CD4-positive, alpha-beta T cell (primary cell): ENCODE results near the gene CXCL12. TPM values are rescaled to one million over a fixed set of nuclear protein-coding genes. Genes with fewer than 3 reads are reported as not detected.

Source experiments
- ATAC-seq: fragments of 200-7000 bp; cut with Tn5 transposase; one replicate; pipeline ENCODE4 v1.10.0; 2022; ENCODE audit warnings: mild to moderate bottlenecking; ENCODE audit not compliant: poor library complexity
- CTCF ChIA-PET: fragments of 350-600 bp; sonication (Branson Sonifier 250); formaldehyde crosslinking; loops from one replicate; lab custom pipeline; 2021; ENCODE audit warnings: antibody characterized with exemption, inconsistent platforms; lab: Charles Lee
- POLR2A ChIA-PET: fragments of 350-600 bp; sonication (Branson Sonifier 250); formaldehyde crosslinking; loops from one replicate; lab custom pipeline; 2021; ENCODE audit warnings: antibody characterized with exemption, inconsistent platforms; lab: Charles Lee
- DNase-seq, 14 experiments: peaks; one replicate each; pipeline ENCODE4 v3.0.0-alpha.2; 2013 to 2020; ENCODE audit warnings: mixed read lengths in 2 of 14
- H3K27ac ChIP-seq, 2 donors: one replicate each; pipeline versions ENCODE4 v1.5.1 to v1.7.0; 2013; ENCODE audit warnings: low read length in 2 of 2, low read depth in 1 of 2, mild to moderate bottlenecking in 1 of 2
- H3K27me3 ChIP-seq, 2 experiments: 1 replicate in 1 of 2; 2 replicates in 1 of 2; pipeline versions ENCODE4 v1.6.1 to v1.7.0; 2013; ENCODE audit warnings: low read length in 2 of 2, control low read depth in 1 of 2, mild to moderate bottlenecking in 1 of 2, moderate library complexity in 1 of 2; ENCODE audit not compliant: insufficient read depth in 2 of 2, control insufficient read depth in 1 of 2
- H3K36me3 ChIP-seq: one replicate; pipeline ENCODE4 v1.6.1; 2013; ENCODE audit warnings: low read length, control low read depth; ENCODE audit not compliant: insufficient read depth
- H3K4me1 ChIP-seq: one replicate; pipeline ENCODE4 v1.6.1; 2013; ENCODE audit warnings: low read length, control low read depth; ENCODE audit not compliant: insufficient read depth
- H3K4me3 ChIP-seq: one replicate; pipeline ENCODE4 v1.5.1; 2013; ENCODE audit warnings: mild to moderate bottlenecking, low read length, moderate library complexity
- H3K9me3 ChIP-seq, 2 experiments: 1 replicate in 1 of 2; 2 replicates in 1 of 2; pipeline versions ENCODE4 v1.6.1 to v1.7.0; 2013; ENCODE audit warnings: low read length in 2 of 2, mild to moderate bottlenecking in 2 of 2, control low read depth in 1 of 2, moderate library complexity in 1 of 2; ENCODE audit not compliant: control insufficient read depth in 1 of 2, insufficient read depth in 1 of 2
- H3K27ac Mint-ChIP-seq: one replicate; pipeline ENCODE4 v1.8.0; 2020; ENCODE audit warnings: mixed read lengths
- H3K27me3 Mint-ChIP-seq: one replicate; pipeline ENCODE4 v1.8.0; 2021; ENCODE audit warnings: mixed read lengths
- H3K36me3 Mint-ChIP-seq: one replicate; pipeline ENCODE4 v1.8.0; 2021; ENCODE audit warnings: low read depth, mixed read lengths
- H3K4me1 Mint-ChIP-seq: one replicate; pipeline ENCODE4 v1.8.0; 2021; ENCODE audit warnings: low read depth, mixed read lengths
- H3K4me3 Mint-ChIP-seq: one replicate; pipeline ENCODE4 v1.8.0; 2020; ENCODE audit warnings: mild to moderate bottlenecking, mixed read lengths
- H3K9me3 Mint-ChIP-seq: one replicate; pipeline ENCODE4 v1.8.0; 2020; ENCODE audit warnings: mixed read lengths
- CTCF ChIP-seq: fragments of 200-600 bp; IDR thresholded peaks from one replicate; pipeline ENCODE4 v1.8.0; 2022; ENCODE audit warnings: antibody characterized with exemption, mild to moderate bottlenecking
- intact Hi-C, 2 experiments: fragments of 100-400 bp; cut with DNase I in 1 of 2; cut with micrococcal nuclease in 1 of 2; formaldehyde crosslinking; loops; one replicate each; pipeline versions ENCODE4 v1.15.1 to v1.9.0; 2023 to 2025; cut with DNase I, micrococcal nuclease
- total RNA-seq, 174 experiments: library from RNA in 2 of 174; stranded (reverse) in 2 of 174; gene quantifications; one replicate each; pipeline ENCODE4 v1.2.3 and lab custom pipeline; 2021 to 2026

Gene CXCL12
- total RNA-seq, 2 experiments from 2014 or later, result not detected

GRCh38 chr10:44398747-44399658 is 14.1 kb upstream of the CXCL12 start:
- H3K27me3 ChIP-seq, result peaks cover 3 to 4% of the 10 kb centered on the region in 2 experiments
- Mint-ChIP-seq H3K36me3 (no peaks in the 10 kb centered on the region), H3K9me3 (no peaks in the 10 kb centered on the region), H3K27ac (no peak overlapping the region), H3K4me3 (no peak overlapping the region), H3K27me3 (peaks cover 25% of the 10 kb centered on the region), H3K4me1 (no peaks in the 10 kb centered on the region)
- H3K4me3 ChIP-seq, result no peak overlapping the region
- DNase-seq, result no peak
- peaks cover 0 to 7% of the 10 kb centered on the region in 2 experiments for H3K9me3 ChIP-seq
- H3K27ac ChIP-seq, result no peak overlapping the region
- no peak for TF ChIP-seq CTCF
- H3K36me3 ChIP-seq, result no peaks in the 10 kb centered on the region
- ChIA-PET POLR2A (no interaction called here), CTCF (no interaction called here)
- intact Hi-C loops, result no loop called here
- no peak for ATAC-seq
- H3K4me1 ChIP-seq, result no peaks in the 10 kb centered on the region

- ChIA-PET CTCF (no interaction called here), POLR2A (no interaction called here)
- Mint-ChIP-seq H3K36me3 (no peaks in the 10 kb centered on the region), H3K4me3 (no peak overlapping the region), H3K9me3 (no peaks in the 10 kb centered on the region), H3K27me3 (peaks cover 31% of the 10 kb centered on the region), H3K4me1 (no peaks in the 10 kb centered on the region), H3K27ac (no peak overlapping the region)
- Histone ChIP-seq H3K4me3 (no peak overlapping the region), H3K36me3 (no peaks in the 10 kb centered on the region), H3K9me3 (peaks cover 0 to 7% of the 10 kb centered on the region in 2 experiments), H3K4me1 (no peaks in the 10 kb centered on the region), H3K27ac (no peak overlapping the region), H3K27me3 (peaks cover 4 to 6% of the 10 kb centered on the region in 2 experiments)
- TF ChIP-seq CTCF, result no peak
- intact Hi-C loops, result no loop called here
- no peak for ATAC-seq
- DNase-seq, result no peak
These were observed 13.4 kb upstream of the CXCL12 start for GRCh38 chr10:44398271-44398670.

GRCh38 chr10:44397476-44398225 is 12.8 kb upstream of the CXCL12 start:
- no peaks in the 10 kb centered on the region for H3K4me1 ChIP-seq
- Mint-ChIP-seq H3K36me3 (no peaks in the 10 kb centered on the region), H3K27ac (no peak overlapping the region), H3K27me3 (peaks cover 29% of the 10 kb centered on the region), H3K9me3 (no peaks in the 10 kb centered on the region), H3K4me1 (no peaks in the 10 kb centered on the region), H3K4me3 (no peak overlapping the region)
- ChIA-PET POLR2A (no interaction called here), CTCF (no interaction called here)
- H3K36me3 ChIP-seq, result no peaks in the 10 kb centered on the region
- H3K27ac ChIP-seq, result no peak overlapping the region
- no peak for ATAC-seq
- H3K4me3 ChIP-seq, result no peak overlapping the region
- no peak for DNase-seq
- peaks cover 0 to 7% of the 10 kb centered on the region in 2 experiments for H3K9me3 ChIP-seq
- intact Hi-C loops, result no loop called here
- no peak for TF ChIP-seq CTCF
- H3K27me3 ChIP-seq, result peaks cover 4 to 6% of the 10 kb centered on the region in 2 experiments
